ENCODE measurements around the gene ADAMTS6.
"Not testable (repeated sequence)": the region's sequence is repeated elsewhere in the genome, so short reads cannot be mapped to it uniquely, and the experiment has no call there.

Gene ADAMTS6

DNA sequence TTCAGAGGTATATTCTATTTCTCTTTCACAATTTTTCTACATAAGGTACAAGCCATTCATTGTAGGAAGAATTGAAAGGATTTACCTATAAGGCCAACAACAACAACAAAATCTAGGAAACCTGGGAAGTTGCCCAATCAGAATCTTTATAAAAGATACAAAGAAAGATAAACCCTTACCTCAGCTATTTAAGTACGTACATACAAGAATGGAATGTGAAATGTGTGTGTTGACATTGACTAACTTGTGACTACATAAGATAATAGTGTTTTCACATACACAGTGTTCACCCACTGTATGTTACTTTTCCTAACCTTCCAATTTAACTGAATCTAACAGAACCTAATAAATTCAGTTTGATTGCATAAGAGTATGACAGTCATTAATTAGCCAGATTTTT, 154.1 kb downstream of the ADAMTS6 start:
- no peak overlapping the region for H3K4me3 Mint-ChIP-seq
- H3K9me3 Mint-ChIP-seq, result no peaks in the 10 kb centered on the region
- no peaks in the 10 kb centered on the region for H3K36me3 Mint-ChIP-seq (ENCODE audit: low read depth)
- H3K4me1 Mint-ChIP-seq (ENCODE audit: low read depth), result no peaks in the 10 kb centered on the region
- intact Hi-C loops (cut with micrococcal nuclease), result no loop called here
- H3K27me3 Mint-ChIP-seq, result no peaks in the 10 kb centered on the region
- no peak overlapping the region for H3K27ac Mint-ChIP-seq

DNA sequence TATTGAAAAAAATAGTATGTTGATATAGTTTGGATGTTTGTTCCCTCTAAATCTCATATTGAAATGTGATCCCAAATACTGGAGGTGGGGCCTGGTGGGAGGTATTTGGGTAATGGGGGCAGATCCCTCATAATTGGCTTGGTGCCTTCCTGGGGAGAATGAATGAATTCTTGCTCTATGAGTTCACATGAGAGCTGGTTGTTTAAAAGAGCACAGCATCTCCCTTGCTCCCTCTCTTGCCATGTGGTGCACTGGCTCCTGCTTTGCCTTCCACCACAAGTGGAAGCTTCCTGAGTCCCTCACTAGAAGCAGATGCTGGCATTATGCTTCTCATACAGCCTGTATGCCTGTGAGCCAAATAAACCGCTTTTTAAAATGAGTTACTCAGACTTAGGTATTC, 154.8 kb downstream of the ADAMTS6 start:
- no peaks in the 10 kb centered on the region for H3K9me3 Mint-ChIP-seq
- intact Hi-C loops (cut with micrococcal nuclease), result no loop called here
- H3K27ac Mint-ChIP-seq, result no peak overlapping the region
- H3K36me3 Mint-ChIP-seq (ENCODE audit: low read depth), result no peaks in the 10 kb centered on the region
- H3K4me3 Mint-ChIP-seq, result no peak overlapping the region
- no peaks in the 10 kb centered on the region for H3K4me1 Mint-ChIP-seq (ENCODE audit: low read depth)
- H3K27me3 Mint-ChIP-seq, result no peaks in the 10 kb centered on the region

DNA sequence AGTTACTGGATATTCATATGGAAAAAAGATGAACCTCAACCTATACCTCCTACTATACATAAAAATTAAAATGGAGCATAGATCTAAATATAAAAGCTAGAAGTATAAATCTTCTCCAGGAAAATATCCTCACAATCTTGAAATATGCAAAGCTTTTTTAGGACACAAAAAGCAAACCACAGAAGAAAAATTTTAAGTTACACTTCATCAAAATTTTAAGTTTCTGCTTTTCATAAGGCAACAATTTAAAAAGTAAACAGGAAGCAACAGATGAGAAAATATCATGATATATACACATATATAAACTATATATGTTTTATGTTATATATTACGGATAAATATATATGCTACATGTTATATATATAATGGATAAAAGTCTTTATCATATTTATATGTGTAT, 157.5 kb downstream of the ADAMTS6 start:
- intact Hi-C loops (cut with micrococcal nuclease), result no loop called here
- Mint-ChIP-seq H3K4me3 (no peak overlapping the region), H3K9me3 (no peaks in the 10 kb centered on the region), H3K4me1 (ENCODE audit: low read depth) (no peaks in the 10 kb centered on the region), H3K27me3 (no peaks in the 10 kb centered on the region), H3K36me3 (ENCODE audit: low read depth) (no peaks in the 10 kb centered on the region), H3K27ac (no peak overlapping the region)

DNA sequence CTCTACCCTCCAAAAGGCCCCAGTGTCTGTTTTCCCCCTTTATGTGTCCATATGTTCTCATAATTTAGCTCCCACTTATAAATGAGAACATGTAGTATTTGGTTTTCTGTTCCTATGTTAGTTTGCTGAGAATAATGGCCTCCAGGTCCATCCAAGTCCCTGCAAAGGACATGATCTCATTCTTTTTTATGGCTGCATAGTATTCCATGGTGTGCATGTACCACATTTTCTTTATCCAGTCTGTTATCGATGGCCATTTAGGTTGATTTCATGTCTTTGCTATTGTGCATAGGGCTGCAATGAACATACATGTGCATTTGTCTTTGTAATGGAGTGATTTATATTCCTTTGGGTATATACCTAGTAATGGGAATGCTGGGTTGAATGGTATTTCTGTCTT, 161.0 kb downstream of the ADAMTS6 start:
- H3K27ac Mint-ChIP-seq; intact Hi-C loops (cut with micrococcal nuclease); H3K4me1 Mint-ChIP-seq (ENCODE audit: low read depth); H3K4me3 Mint-ChIP-seq; H3K27me3 Mint-ChIP-seq; H3K9me3 Mint-ChIP-seq; H3K36me3 Mint-ChIP-seq (ENCODE audit: low read depth): not testable (repeated sequence)

DNA sequence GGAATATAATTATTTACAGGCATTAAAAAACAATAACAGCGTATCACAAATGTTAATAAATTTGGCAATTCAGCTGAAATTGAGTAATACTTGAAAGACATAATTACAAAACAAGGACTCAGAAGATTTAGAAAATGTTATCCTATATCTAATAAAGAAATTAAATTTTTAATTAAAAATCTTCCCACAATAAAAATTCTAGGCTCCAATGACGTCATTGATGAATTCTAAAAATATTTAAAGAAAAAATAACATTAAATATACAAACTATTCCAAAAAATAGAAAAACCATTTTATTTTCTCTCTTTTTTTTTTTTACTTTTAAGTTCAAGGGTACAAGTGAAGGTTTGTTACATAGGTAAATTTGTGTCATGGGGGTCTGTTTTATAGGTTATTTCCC, 161.5 kb downstream of the ADAMTS6 start:
- no peak overlapping the region for H3K27ac Mint-ChIP-seq
- intact Hi-C loops (cut with micrococcal nuclease), result no loop called here
- no peaks in the 10 kb centered on the region for H3K36me3 Mint-ChIP-seq (ENCODE audit: low read depth)
- no peaks in the 10 kb centered on the region for H3K27me3 Mint-ChIP-seq
- no peaks in the 10 kb centered on the region for H3K4me1 Mint-ChIP-seq (ENCODE audit: low read depth)
- no peak overlapping the region for H3K4me3 Mint-ChIP-seq
- no peaks in the 10 kb centered on the region for H3K9me3 Mint-ChIP-seq

DNA sequence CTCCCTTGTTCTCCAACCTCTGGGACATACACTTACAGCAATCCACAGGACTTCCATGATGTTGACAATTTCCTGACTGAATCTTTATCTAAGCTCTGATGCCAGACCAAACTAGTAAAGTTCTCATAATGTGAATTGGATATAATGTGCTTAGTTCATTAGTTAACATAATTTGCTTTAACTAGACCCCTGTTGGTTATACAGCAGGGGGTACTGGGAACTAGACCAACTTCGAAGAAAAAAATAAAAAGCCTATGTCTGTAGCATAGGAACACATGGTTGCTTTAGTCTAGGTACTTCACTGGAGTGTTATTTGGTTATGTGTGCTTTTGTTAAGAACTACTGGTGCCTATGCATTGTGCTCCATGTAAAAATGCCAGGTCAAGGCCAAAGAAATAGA, 173.8 kb downstream of the ADAMTS6 start:
- Mint-ChIP-seq H3K4me3 (no peak overlapping the region), H3K27ac (no peak overlapping the region), H3K4me1 (ENCODE audit: low read depth) (no peaks in the 10 kb centered on the region), H3K36me3 (ENCODE audit: low read depth) (no peaks in the 10 kb centered on the region), H3K27me3 (no peaks in the 10 kb centered on the region), H3K9me3 (no peaks in the 10 kb centered on the region)
- intact Hi-C loops (cut with micrococcal nuclease), result no loop called here

DNA sequence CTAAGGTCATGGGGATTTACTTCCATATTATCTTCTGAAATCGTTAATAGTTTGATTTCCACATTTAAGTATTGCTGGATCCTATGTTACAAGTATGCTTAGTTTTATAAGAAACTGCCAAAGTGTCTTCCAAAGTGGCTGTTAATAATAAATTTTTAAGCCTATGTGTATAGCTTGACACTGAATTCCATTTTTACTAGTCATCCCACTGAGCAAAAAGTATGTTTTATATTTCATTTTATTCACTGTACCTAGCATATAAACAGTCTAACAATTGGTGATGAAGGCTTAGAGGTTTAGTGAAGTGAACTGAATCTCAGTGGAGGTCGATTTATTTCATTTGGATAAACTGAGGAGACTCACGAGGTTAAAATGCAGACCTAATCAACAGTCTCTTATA, 174.6 kb downstream of the ADAMTS6 start:
- Mint-ChIP-seq H3K27me3 (no peaks in the 10 kb centered on the region), H3K4me3 (no peak overlapping the region), H3K9me3 (no peaks in the 10 kb centered on the region), H3K27ac (no peak overlapping the region), H3K4me1 (ENCODE audit: low read depth) (no peaks in the 10 kb centered on the region), H3K36me3 (ENCODE audit: low read depth) (no peaks in the 10 kb centered on the region)
- intact Hi-C loops (cut with micrococcal nuclease), result no loop called here

DNA sequence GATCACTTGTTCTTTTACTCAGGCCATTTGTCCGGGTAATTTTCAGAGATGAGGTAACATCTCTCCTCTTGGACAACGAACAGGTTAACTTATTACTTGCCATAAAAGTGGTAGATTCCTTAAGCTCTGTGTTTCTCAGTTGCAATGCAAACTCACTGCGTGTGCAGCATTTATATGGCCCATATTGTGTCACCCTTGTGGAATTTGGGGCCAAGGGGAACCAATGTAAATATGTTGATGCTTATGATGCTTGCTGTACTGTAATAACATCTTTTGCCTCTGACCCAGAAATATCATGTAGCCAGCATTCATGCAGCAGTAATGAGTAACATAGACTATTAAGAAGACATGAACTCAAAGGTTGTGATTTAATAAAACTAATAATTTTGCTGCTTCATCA, 175.8 kb downstream of the ADAMTS6 start:
- intact Hi-C loops (cut with micrococcal nuclease), result no loop called here
- H3K9me3 Mint-ChIP-seq, result no peaks in the 10 kb centered on the region
- no peak overlapping the region for H3K4me3 Mint-ChIP-seq
- H3K27me3 Mint-ChIP-seq, result no peaks in the 10 kb centered on the region
- H3K27ac Mint-ChIP-seq, result no peak overlapping the region
- H3K36me3 Mint-ChIP-seq (ENCODE audit: low read depth), result no peaks in the 10 kb centered on the region
- no peaks in the 10 kb centered on the region for H3K4me1 Mint-ChIP-seq (ENCODE audit: low read depth)

DNA sequence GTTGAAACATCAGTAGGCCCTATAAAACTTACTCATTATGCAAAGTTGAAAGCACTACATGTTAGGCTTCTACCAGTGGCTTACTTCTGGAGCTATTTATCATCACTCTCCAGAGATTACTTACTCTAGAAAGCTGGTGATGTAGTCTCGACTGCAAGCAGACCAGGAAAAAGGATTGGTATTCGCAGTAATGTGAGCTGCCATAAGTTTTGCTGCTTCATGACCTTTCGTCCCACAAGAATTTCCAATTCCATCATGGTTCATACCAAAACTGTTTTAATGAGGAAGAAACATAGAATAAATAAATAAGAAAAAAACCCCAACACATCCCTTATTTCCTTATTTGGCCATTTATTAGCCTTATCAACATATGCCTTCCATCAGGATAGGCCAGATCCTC, 181.9 kb downstream of the ADAMTS6 start:
- intact Hi-C loops (cut with micrococcal nuclease), result no loop called here

DNA sequence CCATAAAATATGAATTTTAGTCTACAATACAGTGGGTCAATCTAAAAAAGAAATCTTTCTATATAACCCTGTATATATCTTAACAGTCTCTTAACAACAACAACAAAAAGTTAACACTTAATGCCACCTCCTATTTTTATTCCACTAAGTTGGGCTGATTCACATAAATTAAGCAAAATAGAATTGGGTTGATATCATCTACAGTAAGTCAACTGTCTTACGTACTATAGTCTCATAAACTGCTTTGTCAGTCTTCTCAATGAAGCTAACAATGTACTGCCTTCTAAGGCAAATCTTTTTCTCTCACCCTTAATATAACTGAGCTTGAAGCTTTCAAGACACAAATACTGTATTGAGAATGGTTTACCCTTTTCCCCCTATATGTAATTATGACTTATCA, 185.7 kb downstream of the ADAMTS6 start:
- Mint-ChIP-seq H3K36me3 (ENCODE audit: low read depth) (no peaks in the 10 kb centered on the region), H3K27me3 (no peaks in the 10 kb centered on the region), H3K4me1 (ENCODE audit: low read depth) (no peaks in the 10 kb centered on the region), H3K4me3 (no peak overlapping the region), H3K27ac (no peak overlapping the region), H3K9me3 (no peaks in the 10 kb centered on the region)
- intact Hi-C loops (cut with micrococcal nuclease), result no loop called here

More for the DNA sequence above, 181.9 kb downstream of the ADAMTS6 start:
- Mint-ChIP-seq H3K27ac (no peak overlapping the region), H3K4me1 (ENCODE audit: low read depth) (no peaks in the 10 kb centered on the region), H3K36me3 (ENCODE audit: low read depth) (no peaks in the 10 kb centered on the region), H3K27me3 (no peaks in the 10 kb centered on the region), H3K4me3 (no peak overlapping the region), H3K9me3 (no peaks in the 10 kb centered on the region)

DNA sequence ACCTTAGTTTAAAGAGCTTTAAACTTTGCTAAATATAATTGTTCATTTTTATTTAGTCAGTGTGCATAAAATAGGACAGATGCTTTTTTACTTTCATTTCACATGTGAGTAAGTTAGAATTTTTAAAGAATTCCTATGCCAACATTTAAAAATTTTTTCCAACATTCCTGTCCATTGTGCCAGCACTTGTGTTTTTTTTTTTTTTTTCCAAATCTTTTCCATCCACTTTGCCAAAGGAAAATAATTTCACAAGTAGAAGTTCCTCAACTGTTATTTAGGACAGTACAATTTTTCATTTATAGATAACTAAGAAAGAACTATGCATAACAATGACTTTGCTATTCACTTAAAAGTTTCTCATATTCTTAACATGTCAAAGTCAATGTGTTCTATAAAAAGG, 189.5 kb downstream of the ADAMTS6 start:
- Mint-ChIP-seq H3K27ac (no peak overlapping the region), H3K27me3 (no peaks in the 10 kb centered on the region), H3K36me3 (ENCODE audit: low read depth) (no peaks in the 10 kb centered on the region), H3K9me3 (no peaks in the 10 kb centered on the region), H3K4me1 (ENCODE audit: low read depth) (no peaks in the 10 kb centered on the region), H3K4me3 (no peak overlapping the region)
- intact Hi-C loops (cut with micrococcal nuclease), result no loop called here

DNA sequence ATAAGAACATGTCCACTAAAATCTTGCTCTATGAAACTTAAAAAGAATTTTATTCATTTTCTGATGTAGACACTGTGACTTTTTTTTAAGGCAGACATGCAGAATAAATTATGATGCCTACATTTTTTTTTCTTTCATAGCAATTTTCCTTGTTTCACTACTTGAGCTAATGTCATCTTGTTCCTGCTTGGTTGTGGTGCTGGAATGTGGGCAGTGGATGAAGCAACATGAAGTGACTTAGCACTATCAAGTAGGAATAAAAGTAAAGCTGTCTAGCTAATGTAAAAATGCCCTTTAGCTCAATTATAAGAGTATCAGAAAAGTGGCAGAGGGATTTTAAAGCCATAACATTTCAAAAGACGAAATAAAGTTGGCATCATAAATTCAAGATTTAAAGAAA, 191.0 kb downstream of the ADAMTS6 start:
- Mint-ChIP-seq H3K27ac (no peak overlapping the region), H3K4me3 (no peak overlapping the region), H3K36me3 (ENCODE audit: low read depth) (no peaks in the 10 kb centered on the region), H3K9me3 (no peaks in the 10 kb centered on the region), H3K4me1 (ENCODE audit: low read depth) (no peaks in the 10 kb centered on the region), H3K27me3 (no peaks in the 10 kb centered on the region)
- intact Hi-C loops (cut with micrococcal nuclease), result no loop called here

DNA sequence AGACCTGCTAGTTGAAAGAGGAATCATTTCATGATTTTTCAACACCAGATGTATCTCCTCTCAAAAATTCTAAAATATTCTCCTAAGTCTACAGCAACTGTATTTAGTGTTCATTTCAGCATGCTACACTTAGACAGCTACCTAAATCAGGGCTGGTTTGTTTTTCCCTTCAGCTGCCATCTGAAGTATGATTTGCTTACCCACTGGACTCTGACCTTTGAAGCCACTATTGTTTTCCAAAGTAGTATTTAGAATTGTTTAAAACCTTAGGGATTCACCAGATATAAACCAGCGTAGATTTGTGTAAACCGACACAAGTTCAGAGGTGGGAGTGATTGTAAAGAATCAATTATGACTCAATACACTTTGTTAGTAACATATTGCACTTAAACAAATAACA, 193.1 kb downstream of the ADAMTS6 start:
- Mint-ChIP-seq H3K27ac (no peak overlapping the region), H3K36me3 (ENCODE audit: low read depth) (no peaks in the 10 kb centered on the region), H3K4me1 (ENCODE audit: low read depth) (no peaks in the 10 kb centered on the region), H3K27me3 (no peaks in the 10 kb centered on the region), H3K4me3 (no peak overlapping the region), H3K9me3 (no peaks in the 10 kb centered on the region)
- intact Hi-C loops (cut with micrococcal nuclease), result no loop called here

DNA sequence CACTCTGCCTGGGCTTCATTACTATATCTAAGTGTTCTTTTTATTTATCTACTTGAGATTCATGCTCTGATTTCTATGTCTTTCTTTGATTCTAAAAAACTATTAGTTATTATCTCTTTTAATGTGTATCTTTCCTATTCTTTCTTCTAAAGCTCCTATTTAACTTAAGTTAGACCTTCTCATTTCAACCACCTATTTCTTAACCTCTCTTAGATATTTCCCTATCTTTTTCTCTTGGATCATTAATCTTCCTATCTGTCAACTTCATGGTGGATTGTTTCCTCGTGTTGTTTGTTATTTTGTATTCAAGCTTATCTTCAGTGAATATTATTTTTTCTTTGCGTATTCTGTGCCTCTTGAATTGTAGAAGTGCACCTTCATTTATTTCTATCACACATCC, 202.1 kb downstream of the ADAMTS6 start:
- Mint-ChIP-seq H3K27ac (no peak overlapping the region), H3K4me3 (no peak overlapping the region)

DNA sequence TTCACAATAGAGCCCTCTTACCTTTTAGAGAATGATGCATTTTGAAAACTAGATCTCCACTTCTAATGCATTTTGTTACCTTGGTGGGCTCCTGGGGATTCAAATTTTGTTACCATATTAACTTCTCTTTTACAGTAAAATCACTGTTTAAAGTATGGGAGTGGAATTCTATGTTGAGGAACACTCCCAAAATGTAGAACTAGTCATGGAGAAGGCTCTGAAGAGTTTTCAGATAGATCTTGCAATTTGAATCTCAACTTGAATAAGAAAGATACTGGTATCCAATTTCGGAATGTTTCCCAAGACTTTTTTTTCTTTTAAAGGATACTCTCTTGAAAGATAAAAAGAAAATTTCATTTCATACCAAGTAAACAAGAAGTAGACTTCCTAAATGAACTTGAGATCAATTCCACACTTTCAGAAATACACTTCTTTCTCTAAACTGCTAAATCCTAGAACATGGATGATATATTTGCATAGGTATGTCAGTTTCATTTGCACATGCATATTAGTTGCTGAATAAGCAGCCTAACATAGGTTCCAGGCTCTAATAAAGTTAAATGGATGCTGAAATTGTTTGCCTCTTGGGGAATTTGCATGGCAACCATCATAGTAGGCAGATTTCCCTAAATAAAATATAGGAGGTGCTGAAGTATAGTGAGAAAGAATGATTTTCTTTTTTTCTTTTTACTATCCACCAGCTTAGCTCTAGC, 205.4 kb downstream of the ADAMTS6 start:
- Mint-ChIP-seq H3K4me3 (no peak overlapping the region), H3K36me3 (ENCODE audit: low read depth) (no peaks in the 10 kb centered on the region), H3K4me1 (ENCODE audit: low read depth) (no peaks in the 10 kb centered on the region), H3K27me3 (no peaks in the 10 kb centered on the region), H3K27ac (no peak overlapping the region), H3K9me3 (no peaks in the 10 kb centered on the region)
- intact Hi-C loops (cut with micrococcal nuclease), result no loop called here

More for the DNA sequence above, 202.1 kb downstream of the ADAMTS6 start:
- Mint-ChIP-seq H3K36me3 (ENCODE audit: low read depth) (no peaks in the 10 kb centered on the region), H3K27me3 (no peaks in the 10 kb centered on the region), H3K9me3 (no peaks in the 10 kb centered on the region), H3K4me1 (ENCODE audit: low read depth) (no peaks in the 10 kb centered on the region)
- intact Hi-C loops (cut with micrococcal nuclease), result no loop called here
